GM19372 (cell line): Measurements from ENCODE around the gene CRIM1.
A peak's percentile ranks its signal among the peaks of the same experiment; 100 is the strongest.

Source experiments
- ATAC-seq: cut with Tn5 transposase; IDR thresholded peaks from one replicate; pipeline ENCODE4 v1.9.1; 2021; ENCODE audit warnings: mild to moderate bottlenecking, low read depth, moderate library complexity; ENCODE audit not compliant: unreplicated experiment

The CRIM1 gene

DNA sequence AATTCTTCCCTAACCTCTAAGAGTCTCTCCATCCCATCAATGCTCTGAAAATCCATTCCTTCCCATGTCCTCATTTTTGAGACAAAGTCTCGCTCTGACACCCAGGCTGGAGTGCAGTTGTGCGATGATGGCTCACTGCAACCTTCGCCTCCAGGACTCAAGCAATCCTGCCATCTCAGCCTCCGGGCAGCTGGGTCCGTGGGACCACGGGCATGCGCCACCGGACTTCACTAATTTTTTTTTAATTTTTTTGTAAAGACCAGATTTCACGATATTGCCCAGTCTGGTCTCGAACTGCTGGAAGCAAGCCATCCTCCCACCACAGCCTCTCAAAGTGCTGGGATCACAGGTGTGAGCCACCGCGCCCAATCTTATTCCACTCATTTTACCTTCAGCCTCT is 240.8 kb downstream of the CRIM1 start:
- ATAC-seq = no peak

DNA sequence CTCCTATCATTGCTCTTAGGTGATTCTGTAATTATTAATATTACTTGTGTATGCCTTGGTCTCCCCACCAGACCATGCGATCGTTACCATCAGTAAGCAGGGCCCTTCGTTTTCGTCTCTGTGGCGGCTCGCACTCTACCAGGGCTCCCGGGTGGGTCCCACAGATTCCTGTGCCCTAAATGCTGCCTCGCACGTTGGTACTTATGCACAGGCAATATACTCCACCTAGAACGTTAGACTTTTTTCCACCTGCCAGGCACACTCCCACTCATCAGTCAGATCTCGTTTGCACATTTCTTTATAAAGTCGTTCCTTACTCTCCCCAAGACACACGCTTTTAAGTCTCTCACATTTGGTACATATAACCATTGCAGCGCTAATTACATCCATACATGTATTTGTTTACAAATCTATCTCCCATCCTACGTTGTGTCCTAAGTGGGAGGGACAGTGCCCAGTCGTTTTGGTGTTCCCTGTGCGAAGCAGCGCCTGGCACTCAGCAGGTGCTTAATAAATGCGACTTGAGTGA is 241.5 kb downstream of the CRIM1 start:
- ATAC-seq = no peak

DNA sequence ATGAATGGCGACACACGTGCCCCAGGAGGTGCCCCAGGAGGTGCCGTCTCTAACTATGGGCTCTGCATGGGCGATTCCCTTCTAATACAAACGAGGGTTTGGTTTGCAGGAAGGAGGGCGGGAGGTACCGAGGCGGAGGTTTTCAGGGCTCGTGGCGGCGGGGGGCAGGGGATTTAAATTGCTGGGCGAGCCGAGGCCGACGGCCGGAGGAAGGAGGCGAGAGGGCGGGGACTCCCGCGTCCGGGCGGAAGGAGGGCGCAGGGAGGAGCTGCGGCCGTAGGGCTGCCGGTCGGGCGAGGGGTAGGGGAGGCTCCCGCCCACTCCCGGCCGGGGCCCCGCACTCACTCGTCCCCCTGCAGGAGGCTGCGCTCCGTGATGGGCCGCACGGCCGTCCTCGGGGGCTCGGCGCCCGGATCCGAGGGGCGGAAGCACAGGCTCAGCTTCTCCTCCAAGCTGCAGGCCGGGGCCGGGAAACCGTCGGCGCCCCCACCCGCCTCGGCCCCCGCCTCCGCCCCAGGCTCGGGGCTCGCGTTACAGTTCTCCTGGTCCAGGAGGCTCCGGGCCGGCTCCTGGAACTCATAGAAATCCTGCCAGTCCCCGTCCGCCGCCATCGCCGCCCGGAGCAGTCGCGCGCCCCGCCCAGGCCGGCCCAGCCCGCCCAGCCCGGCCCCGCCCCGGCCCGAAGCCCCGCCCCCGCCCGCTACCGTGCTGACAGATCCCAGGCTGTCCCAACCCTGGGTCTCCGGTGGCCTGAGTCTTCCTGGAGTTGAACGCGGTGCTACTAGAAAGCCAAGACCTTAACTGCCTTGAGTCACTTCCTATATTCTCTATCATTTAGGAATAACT is 242.2 kb downstream of the CRIM1 start, which contains the start of gene FEZ2:
Gene FEZ2, minus strand, starts transcription at position 637 of the 846 bp plus-strand sequence. Its CDS starts 26 bp downstream, at position 611.
- peak; percentile 97 for ATAC-seq
